HG02943 (cell line): ENCODE results near the gene BGLAP.
A peak's percentile ranks its signal among the peaks of the same experiment; 100 is the strongest.

Experiments
- ATAC-seq: cut with Tn5 transposase; IDR thresholded peaks from one replicate; pipeline ENCODE4 v1.9.1; 2021; ENCODE audit warnings: mild to moderate bottlenecking, low read depth, moderate library complexity; ENCODE audit not compliant: unreplicated experiment

Gene BGLAP

DNA sequence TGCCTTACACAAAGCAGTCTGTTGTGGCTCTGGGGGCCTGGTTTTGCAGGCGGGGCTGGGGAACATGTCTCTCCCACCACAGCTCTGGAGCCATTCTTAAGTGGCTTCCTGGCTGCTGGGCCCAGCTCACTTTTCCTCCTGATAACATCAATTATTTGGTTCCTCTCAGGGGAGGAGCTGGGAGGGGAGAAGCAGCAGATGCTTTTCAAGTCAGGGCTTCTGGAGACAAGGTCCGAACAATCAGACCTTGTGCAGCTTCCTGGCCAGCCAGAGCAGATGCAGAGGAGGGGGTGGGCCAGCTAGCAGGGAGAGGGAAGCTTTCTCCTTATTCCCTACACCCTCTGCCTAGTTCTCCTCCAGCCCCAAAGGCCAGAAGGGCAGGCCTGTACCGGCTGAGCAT is 9.5 kb downstream of the BGLAP start:
- no peak for ATAC-seq

GRCh38 chr1:156253634-156254033 is 11.7 kb downstream of the BGLAP start:
- ATAC-seq, result no peak

DNA sequence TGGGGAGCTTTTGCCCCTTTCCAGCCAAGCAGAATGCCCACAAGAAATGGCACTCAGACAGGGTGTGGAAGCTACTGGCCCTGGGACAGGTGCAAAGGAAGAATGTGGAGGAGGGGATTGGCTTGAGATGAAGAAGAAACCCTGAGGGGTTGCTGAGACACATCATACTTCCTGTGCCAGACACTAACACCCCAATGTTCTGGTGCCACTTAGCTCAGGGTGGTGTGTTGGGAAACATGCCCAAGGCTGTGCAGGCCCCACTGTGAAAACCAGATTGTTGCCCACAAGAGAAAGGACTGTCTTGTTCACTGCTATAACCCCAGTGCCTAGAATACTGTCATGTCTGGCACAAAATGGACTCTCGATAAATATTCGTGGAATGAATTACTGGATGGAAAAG is 15.7 kb downstream of the BGLAP start:
- ATAC-seq, result no peak

- ATAC-seq, result no peak
Measured at GRCh38 chr1:156258859-156259258, 16.9 kb downstream of the BGLAP start.

GRCh38 chr1:156259805-156260204 is 17.8 kb downstream of the BGLAP start:
- ATAC-seq, result no peak

GRCh38 chr1:156260896-156261295 is 18.9 kb downstream of the BGLAP start:
- ATAC-seq, result no peak

- ATAC-seq, result no peak
Measured at GRCh38 chr1:156262461-156263287, 20.7 kb downstream of the BGLAP start.

- ATAC-seq, result no peak
Measured at GRCh38 chr1:156263288-156263655, 21.3 kb downstream of the BGLAP start.

- no peak for ATAC-seq
Measured at GRCh38 chr1:156266051-156266450, 24.1 kb downstream of the BGLAP start.

DNA sequence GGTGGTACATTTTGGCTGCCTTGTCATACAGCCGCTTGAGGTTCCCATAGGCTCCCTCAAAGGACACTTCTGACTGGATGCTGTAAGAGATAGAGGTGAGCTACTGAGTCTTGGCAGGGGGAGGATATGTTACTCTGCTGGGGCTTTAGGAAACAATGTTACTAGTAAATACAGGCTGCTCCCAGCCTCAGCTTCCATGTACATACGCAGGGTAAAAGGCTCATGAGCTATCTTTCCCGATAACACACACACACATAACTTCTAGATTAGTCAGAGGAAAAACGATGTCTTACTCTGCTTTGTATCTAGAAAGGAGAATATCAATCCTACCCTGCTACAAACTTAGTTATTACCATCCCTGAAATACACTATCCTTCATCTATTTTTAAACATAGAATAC is 26.4 kb downstream of the BGLAP start:
- no peak for ATAC-seq

- ATAC-seq, result no peak
Measured at GRCh38 chr1:156270314-156270713, 28.3 kb downstream of the BGLAP start.

DNA sequence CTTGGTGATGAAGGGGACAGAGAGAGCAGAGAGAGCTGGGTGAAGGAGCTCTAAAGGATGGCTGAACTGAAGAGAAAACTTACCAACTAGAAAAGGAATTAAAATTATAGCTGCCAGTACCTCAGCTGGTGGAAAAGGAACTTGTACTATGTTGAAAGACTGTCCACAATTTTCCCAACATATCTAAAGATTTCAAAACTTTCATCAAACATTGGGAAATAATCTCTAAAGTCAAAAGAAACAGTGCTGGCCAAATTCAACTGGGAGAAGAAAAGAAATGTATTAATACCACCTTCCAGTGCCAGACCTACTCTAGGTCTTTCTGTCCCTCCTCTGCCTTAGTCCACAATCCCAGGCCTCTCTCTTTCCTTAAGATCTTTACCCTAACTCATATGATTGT is 34.5 kb downstream of the BGLAP start:
- ATAC-seq, result no peak

DNA sequence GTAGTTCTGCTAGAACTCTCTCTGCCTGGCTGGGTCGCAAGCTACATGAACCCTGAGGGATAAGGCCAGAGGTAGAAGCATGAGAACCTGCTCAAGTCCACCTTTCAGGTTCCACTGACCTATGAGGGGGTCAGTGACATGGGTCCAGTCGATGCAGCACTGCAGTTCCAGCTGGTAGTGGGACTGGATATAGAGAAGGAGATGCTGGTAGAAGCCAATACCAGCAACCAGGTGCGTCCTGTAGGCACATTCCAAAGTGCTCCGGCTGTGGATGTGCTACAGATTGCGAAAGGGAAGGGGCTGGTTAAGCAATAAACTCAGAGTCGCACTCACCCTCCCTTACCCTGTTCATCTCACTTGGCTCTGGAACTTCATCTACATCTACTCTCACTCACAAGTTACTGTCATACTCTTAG is 35.0 kb downstream of the BGLAP start:
- ATAC-seq, result no peak

- no peak for ATAC-seq
Measured at GRCh38 chr1:156279837-156280236, 37.9 kb downstream of the BGLAP start.

DNA sequence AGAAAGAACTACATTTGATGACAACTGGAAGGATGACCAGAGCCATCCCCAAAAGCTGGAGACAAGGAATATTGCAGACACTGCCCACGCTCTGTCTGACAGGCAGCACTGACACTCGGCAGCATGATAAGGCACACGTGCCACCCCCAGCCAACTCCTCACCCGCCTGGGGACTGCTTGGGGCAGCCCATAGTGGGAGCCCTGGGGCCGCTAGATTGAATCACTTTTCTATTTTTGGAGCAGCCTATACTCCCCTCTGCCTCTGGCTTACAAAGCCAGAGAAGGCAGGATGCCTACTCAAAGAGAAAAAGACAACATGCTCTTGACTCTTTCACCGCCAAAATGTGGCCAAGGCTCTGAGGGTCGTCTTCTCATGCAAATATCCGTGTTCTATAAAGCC is 39.3 kb downstream of the BGLAP start:
- no peak for ATAC-seq

GRCh38 chr1:156281693-156282478 is 39.9 kb downstream of the BGLAP start:
- ATAC-seq, result no peak

GRCh38 chr1:156282479-156283222 is 40.7 kb downstream of the BGLAP start, which contains the start of gene SMG5:
SMG5 (minus strand) TSS chr1:156282825; CDS start chr1:156282680, 145 bp downstream.
- ATAC-seq, result peak; percentile 79

DNA sequence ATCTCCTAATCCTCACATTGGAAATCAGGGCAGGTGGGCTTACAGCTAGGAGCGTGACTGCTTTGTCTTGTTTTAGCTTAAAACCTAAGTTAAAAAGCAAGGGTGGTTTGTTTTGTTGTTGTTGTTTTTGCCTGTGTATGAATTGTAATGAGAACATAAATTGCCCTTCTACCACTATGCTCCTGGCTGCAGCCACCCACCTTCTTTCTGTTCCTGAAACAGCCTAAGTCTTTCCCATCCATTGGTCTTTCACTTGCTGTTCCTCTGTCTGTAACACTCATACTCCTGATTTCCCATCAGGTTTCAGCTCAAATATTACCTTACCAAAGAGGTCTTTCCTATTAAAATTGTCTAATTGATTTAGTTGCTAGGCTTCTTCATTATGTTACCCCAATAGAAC is 41.5 kb downstream of the BGLAP start:
- no peak for ATAC-seq

DNA sequence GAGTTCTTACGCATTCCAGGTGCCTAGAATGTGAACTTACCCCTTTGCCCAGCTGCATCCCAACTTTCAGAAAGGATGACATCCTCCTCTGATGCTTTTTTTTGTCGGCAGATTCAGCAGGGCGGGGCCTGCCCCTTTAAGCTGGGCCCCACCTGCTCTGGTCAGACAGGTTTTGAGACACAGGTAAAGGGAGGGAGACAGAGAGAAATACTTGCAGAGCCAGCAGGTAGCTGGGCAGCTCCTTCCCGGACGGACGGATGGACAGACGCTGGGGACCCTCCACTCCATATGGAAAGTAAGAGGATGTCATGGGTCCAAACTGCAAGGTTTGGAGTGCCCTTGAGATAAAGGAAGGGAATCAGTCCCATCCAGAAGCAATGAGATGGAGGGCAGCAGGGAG is 42.1 kb downstream of the BGLAP start, which contains the start of gene TMEM79:
TSS of gene TMEM79 (plus strand) at position 214 of the 400 bp plus-strand sequence. CDS start 902 bp downstream, outside the sequence.
- no peak for ATAC-seq

GRCh38 chr1:156284757-156285156 is 42.8 kb downstream of the BGLAP start:
- no peak for ATAC-seq

DNA sequence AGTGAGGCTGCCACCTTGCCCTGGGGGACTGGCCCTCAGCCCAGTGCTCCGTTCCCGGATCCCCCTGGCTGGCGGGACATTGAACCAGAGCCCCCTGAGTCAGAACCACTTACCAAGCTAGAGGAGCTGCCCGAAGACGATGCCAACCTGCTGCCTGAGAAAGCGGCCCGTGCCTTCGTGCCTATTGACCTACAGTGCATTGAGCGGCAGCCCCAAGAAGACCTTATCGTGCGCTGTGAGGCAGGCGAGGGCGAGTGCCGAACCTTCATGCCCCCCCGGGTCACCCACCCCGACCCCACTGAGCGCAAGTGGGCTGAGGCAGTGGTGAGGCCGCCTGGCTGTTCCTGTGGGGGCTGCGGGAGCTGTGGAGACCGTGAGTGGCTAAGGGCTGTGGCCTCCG is 43.5 kb downstream of the BGLAP start:
- ATAC-seq, result no peak
